ENCODE measurements around the gene S100A8. TPM values are rescaled to one million over a fixed set of nuclear protein-coding genes. Genes with fewer than 3 reads are reported as not detected.

Gene S100A8
- total and polyA plus RNA-seq, 2 experiments from 2014 or later: not detected

- no peaks in the 10 kb centered on the region for H4K20me1 ChIP-seq (ENCODE audit: insufficient read depth)
- H3K9ac ChIP-seq: no peak overlapping the region
- in situ Hi-C loops (cut with MboI): loop anchor here (25.0 kb wide), 1 partner anchor 365 kb away; the partner anchor contains the start of gene INTS3
These were observed 18.3 kb downstream of the S100A8 start for GRCh38 chr1:153372571-153372970.

GRCh38 chr1:153371231-153371630 lies 19.6 kb downstream of the S100A8 start:
- Histone ChIP-seq H3K79me2 (ENCODE audit: insufficient read depth) (no peaks in the 10 kb centered on the region), H2AFZ (no peak overlapping the region), H3K9me2 (ENCODE audit: insufficient read depth) (no peaks in the 10 kb centered on the region), H3K36me3 (ENCODE audit: low read depth) (no peaks in the 10 kb centered on the region), H3K9me3 (ENCODE audit: low read depth) (no peaks in the 10 kb centered on the region), H4K20me1 (ENCODE audit: insufficient read depth) (no peaks in the 10 kb centered on the region), H3K4me1 (ENCODE audit: insufficient read depth) (peaks cover 11% of the 10 kb centered on the region), H3K27me3 (replicated peaks; ENCODE audit: insufficient read depth) (peaks cover 27% of the 10 kb centered on the region), H3K4me2 (ENCODE audit: unreplicated experiment) (no peak overlapping the region), H3F3A (ENCODE audit: insufficient read depth) (peaks cover 6% of the 10 kb centered on the region; the same call in 1 of the 2 replicates), H3K4me3 (no peak overlapping the region), H3K27ac (no peak overlapping the region), H3K9ac (no peak overlapping the region)
- no peak for TF ChIP-seq EZH2phosphoT487 (IDR thresholded peaks at IDR 0.05; ENCODE audit: insufficient read depth, low read depth)
- no peak for TF ChIP-seq EZH2 (IDR thresholded peaks at IDR 0.05; ENCODE audit: insufficient read depth, poor library complexity, severe bottlenecking)
- in situ Hi-C loops (cut with MboI): loop anchor here (25.0 kb wide), 1 partner anchor 366 kb away; the partner anchor contains the start of gene INTS3
- no peak for DNase-seq
- WGBS, 2 experiments (ENCODE audit: low coverage in 1 of 2, low lambda C conversion rate in 2 of 2, missing lambda C conversion rate in 2 of 2): 69 to 78% methylated on average over 1 of the region's 1 CpG

More at GRCh38 chr1:153372571-153372970, 18.3 kb downstream of the S100A8 start:
- Histone ChIP-seq H3K4me3 (no peak overlapping the region), H3K36me3 (ENCODE audit: low read depth) (no peaks in the 10 kb centered on the region), H3K4me1 (ENCODE audit: insufficient read depth) (peaks cover 11% of the 10 kb centered on the region), H3K9me3 (ENCODE audit: low read depth) (no peaks in the 10 kb centered on the region), H3K79me2 (ENCODE audit: insufficient read depth) (no peaks in the 10 kb centered on the region), H3K27me3 (replicated peaks; ENCODE audit: insufficient read depth) (peaks cover 33% of the 10 kb centered on the region), H3K4me2 (ENCODE audit: unreplicated experiment) (no peak overlapping the region), H2AFZ (no peak overlapping the region), H3K27ac (no peak overlapping the region), H3K9me2 (ENCODE audit: insufficient read depth) (no peaks in the 10 kb centered on the region), H3F3A (ENCODE audit: insufficient read depth) (peaks cover 7% of the 10 kb centered on the region; the same call in 1 of the 2 replicates)
- 53 to 74% methylated on average over 2 of the region's 2 CpGs for WGBS, 2 experiments (ENCODE audit: low coverage in 1 of 2, low lambda C conversion rate in 2 of 2, missing lambda C conversion rate in 2 of 2)
- no peak for DNase-seq
- no peak for TF ChIP-seq EZH2phosphoT487 (IDR thresholded peaks at IDR 0.05; ENCODE audit: insufficient read depth, low read depth)
- TF ChIP-seq EZH2 (IDR thresholded peaks at IDR 0.05; ENCODE audit: insufficient read depth, poor library complexity, severe bottlenecking): no peak

- peaks cover 1% of the 10 kb centered on the region for H3K4me1 ChIP-seq (ENCODE audit: insufficient read depth)
- H4K20me1 ChIP-seq (ENCODE audit: insufficient read depth): no peaks in the 10 kb centered on the region
- no peak overlapping the region for H3K4me2 ChIP-seq (ENCODE audit: unreplicated experiment)
- no peaks in the 10 kb centered on the region for H3K9me3 ChIP-seq (ENCODE audit: low read depth)
- no peaks in the 10 kb centered on the region for H3K79me2 ChIP-seq (ENCODE audit: insufficient read depth)
- TF ChIP-seq EZH2phosphoT487 (IDR thresholded peaks at IDR 0.05; ENCODE audit: insufficient read depth, low read depth) (no peak), EZH2 (IDR thresholded peaks at IDR 0.05; ENCODE audit: insufficient read depth, poor library complexity, severe bottlenecking) (no peak)
- in situ Hi-C loops (cut with MboI): loop anchor here (25.0 kb wide), 1 partner anchor 367 kb away; the partner anchor contains the start of gene INTS3
- H3K27me3 ChIP-seq (replicated peaks; ENCODE audit: insufficient read depth): peaks cover 27% of the 10 kb centered on the region
- no peak for DNase-seq
- 38 to 48% methylated on average over 3 of the region's 3 CpGs for WGBS, 2 experiments (ENCODE audit: low coverage in 1 of 2, low lambda C conversion rate in 2 of 2, missing lambda C conversion rate in 2 of 2)
- no peak overlapping the region for H2AFZ ChIP-seq
- no peaks in the 10 kb centered on the region for H3K9me2 ChIP-seq (ENCODE audit: insufficient read depth)
- H3F3A ChIP-seq (ENCODE audit: insufficient read depth): no peaks in the 10 kb centered on the region
- H3K4me3 ChIP-seq: no peak overlapping the region
- H3K36me3 ChIP-seq (ENCODE audit: low read depth): no peaks in the 10 kb centered on the region
- H3K9ac ChIP-seq: no peak overlapping the region
- H3K27ac ChIP-seq: no peak overlapping the region
These were observed 20.7 kb downstream of the S100A8 start for GRCh38 chr1:153370146-153370545.

GRCh38 chr1:153368495-153368894 lies 22.4 kb downstream of the S100A8 start:
- Histone ChIP-seq H3K9ac (no peak overlapping the region), H3K4me3 (no peak overlapping the region), H3K9me2 (ENCODE audit: insufficient read depth) (no peaks in the 10 kb centered on the region), H3K4me1 (ENCODE audit: insufficient read depth) (no peaks in the 10 kb centered on the region), H3F3A (ENCODE audit: insufficient read depth) (no peaks in the 10 kb centered on the region), H3K9me3 (ENCODE audit: low read depth) (no peaks in the 10 kb centered on the region), H4K20me1 (ENCODE audit: insufficient read depth) (no peaks in the 10 kb centered on the region), H3K4me2 (ENCODE audit: unreplicated experiment) (no peak overlapping the region), H2AFZ (no peak overlapping the region), H3K27ac (no peak overlapping the region), H3K27me3 (replicated peaks; ENCODE audit: insufficient read depth) (peaks cover 22% of the 10 kb centered on the region), H3K79me2 (ENCODE audit: insufficient read depth) (no peaks in the 10 kb centered on the region), H3K36me3 (ENCODE audit: low read depth) (no peaks in the 10 kb centered on the region)
- in situ Hi-C loops (cut with MboI): loop anchor here (10.0 to 25.0 kb wide), 2 partner anchors 116 to 369 kb away; partner anchors contain the start of gene INTS3
- TF ChIP-seq EZH2phosphoT487 (IDR thresholded peaks at IDR 0.05; ENCODE audit: insufficient read depth, low read depth) (no peak), EZH2 (IDR thresholded peaks at IDR 0.05; ENCODE audit: insufficient read depth, poor library complexity, severe bottlenecking) (no peak)
- no peak for DNase-seq
- 27 to 32% methylated on average over 2 of the region's 2 CpGs for WGBS, 2 experiments (ENCODE audit: low coverage in 1 of 2, low lambda C conversion rate in 2 of 2, missing lambda C conversion rate in 2 of 2)
